Transverse colon (tissue), 3 donors: Measurements from ENCODE around the gene NTRK3.

Experiments
- CTCF ChIP-seq, 5 experiments: fragments of 200-600 bp in 3 of 5; fragments of 450-650 bp in 2 of 5; sonication (generic) in 3 of 5; IDR thresholded peaks; 1 replicate in 2 of 5; 2 replicates in 3 of 5; pipeline ENCODE4 v1.5.1; 2016 to 2017; ENCODE audit warnings: antibody characterized with exemption in 5 of 5, inconsistent platforms in 3 of 5, mild to moderate bottlenecking in 2 of 5, moderate library complexity in 1 of 5
- POLR2A ChIP-seq: fragments of 450-650 bp; IDR thresholded peaks from one replicate; pipeline ENCODE4 v1.6.1; 2016; ENCODE audit warnings: antibody characterized with exemption, mild to moderate bottlenecking, moderate library complexity

GRCh38 chr15:88066636-88067330 is 189.8 kb downstream of the NTRK3 start:
- TF ChIP-seq POLR2A: no peak
- TF ChIP-seq CTCF (IDR thresholded peaks at IDR 0.05): no peak
